HCT116 (cell line): ENCODE measurements around the gene RXRA. TPM values are rescaled to one million over a fixed set of nuclear protein-coding genes. Genes with fewer than 3 reads are reported as not detected.

Experiments
- ATAC-seq: fragments of 200-7000 bp; cut with Tn5 transposase; 2 replicates; pipeline ENCODE4 v1.9.1; 2020; ENCODE audit warnings: mild to moderate bottlenecking, moderate library complexity
- BruUV-seq: library from RNA; stranded (reverse); fragments of 400-500 nt; replicated peaks from 2 replicates; lab custom pipeline; 2021; lab: Mats Ljungman, UMichigan
- CTCF ChIA-PET: fragments of 300-600 bp; sonication (Branson Sonifier 250); formaldehyde crosslinking; loops from one replicate; lab custom pipeline; 2021; ENCODE audit warnings: antibody characterized with exemption; lab: Charles Lee
- POLR2A ChIA-PET: fragments of 300-600, 350-600 bp; sonication (Branson Sonifier 250); formaldehyde crosslinking; loops from one replicate; lab custom pipeline; 2021; ENCODE audit warnings: antibody characterized with exemption; lab: Charles Lee
- RAD21 ChIA-PET, 2 experiments: fragments of 300-600 bp; sonication (Branson Sonifier 250); formaldehyde crosslinking; loops; one replicate each; lab custom pipeline; 2023; ENCODE audit warnings: low total read pairs in 2 of 2; ENCODE audit not compliant: uncharacterized antibody in 2 of 2, unreplicated experiment in 2 of 2, low non-redundant PET in 1 of 2; lab: Charles Lee
- DNase-seq: peaks from one replicate; pipeline ENCODE4 v3.0.0-alpha.2; 2010; ENCODE audit warnings: low read depth, low spot score
- H2AFZ ChIP-seq: fragments of 200-600 bp; shearing (Covaris generic), sonication (generic); 2 replicates; pipeline ENCODE4 v1.6.1; 2017; ENCODE audit warnings: low read depth, mixed run types, mixed read lengths, antibody characterized with exemption, low read length; ENCODE audit not compliant: poor library complexity, severe bottlenecking
- H3K27ac ChIP-seq: 2 replicates; pipeline ENCODE4 v1.5.1; 2012; ENCODE audit warnings: low read depth, low read length
- H3K27me3 ChIP-seq: fragments of 200-600 bp; sonication (generic); 2 replicates; pipeline ENCODE4 v1.6.1; 2016; ENCODE audit warnings: mixed run types, low read length, mixed read lengths; ENCODE audit not compliant: insufficient read depth
- H3K36me3 ChIP-seq, 2 experiments: fragments of 200-500 bp in 1 of 2; fragments of 200-600 bp in 1 of 2; sonication (Bioruptor generic) in 1 of 2; sonication (generic) in 1 of 2; 2 replicates each; pipeline versions ENCODE4 v1.5.1 to v1.6.1; 2014 to 2016; ENCODE audit warnings: low read length in 2 of 2, inconsistent platforms in 1 of 2, mixed read lengths in 1 of 2, mixed run types in 1 of 2; ENCODE audit not compliant: insufficient read depth in 2 of 2, control insufficient read depth in 1 of 2
- H3K4me1 ChIP-seq, 2 experiments: fragments of 200-600 bp in 1 of 2; sonication (generic) in 1 of 2; 2 replicates each; pipeline versions ENCODE4 v1.5.1 to v1.6.1; 2012 to 2017; ENCODE audit warnings: low read length in 2 of 2, inconsistent platforms in 1 of 2, mild to moderate bottlenecking in 1 of 2, mixed read lengths in 1 of 2, mixed run types in 1 of 2, moderate library complexity in 1 of 2; ENCODE audit not compliant: insufficient read depth in 2 of 2, control insufficient read depth in 1 of 2
- H3K4me2 ChIP-seq: fragments of 200-600 bp; sonication (generic); 2 replicates; pipeline ENCODE4 v1.6.1; 2017; ENCODE audit warnings: mixed run types, low read length, mixed read lengths
- H3K4me3 ChIP-seq, 2 experiments: fragments of 200-600 bp in 1 of 2; sonication (generic) in 1 of 2; replicated peaks in 1 of 2; 2 replicates each; pipeline ENCODE4 v1.5.1; 2011 to 2016; ENCODE audit warnings: low read length in 2 of 2, control low read depth in 1 of 2, low read depth in 1 of 2, mild to moderate bottlenecking in 1 of 2, mixed read lengths in 1 of 2, mixed run types in 1 of 2
- H3K79me2 ChIP-seq: fragments of 200-600 bp; sonication (generic); 2 replicates; pipeline ENCODE4 v1.6.1; 2017; ENCODE audit warnings: mild to moderate bottlenecking, mixed run types, low read length, moderate library complexity, mixed read lengths; ENCODE audit not compliant: insufficient read depth
- H3K9ac ChIP-seq: fragments of 200-600 bp; sonication (generic); 2 replicates; pipeline ENCODE4 v1.6.1; 2016; ENCODE audit warnings: low read length, mixed read lengths
- H3K9me2 ChIP-seq: fragments of 200-600 bp; sonication (generic), shearing (Covaris generic); 2 replicates; pipeline ENCODE4 v1.6.1; 2017; ENCODE audit warnings: mixed run types, mild to moderate bottlenecking, moderate library complexity; ENCODE audit not compliant: insufficient read depth
- H3K9me3 ChIP-seq, 2 experiments: fragments of 200-500 bp in 1 of 2; fragments of 200-600 bp in 1 of 2; sonication (Bioruptor generic) in 1 of 2; sonication (generic) in 1 of 2; 2 replicates each; pipeline ENCODE4 v1.6.1; 2014 to 2017; ENCODE audit warnings: low read length in 2 of 2, mixed read lengths in 2 of 2, inconsistent platforms in 1 of 2, low read depth in 1 of 2, mild to moderate bottlenecking in 1 of 2, mixed run types in 1 of 2, moderate library complexity in 1 of 2; ENCODE audit not compliant: control insufficient read depth in 1 of 2, insufficient read depth in 1 of 2
- H4K20me1 ChIP-seq: fragments of 200-600 bp; sonication (generic), shearing (Covaris generic); 2 replicates; pipeline ENCODE4 v1.6.1; 2017; ENCODE audit warnings: mixed run types, mild to moderate bottlenecking, moderate library complexity; ENCODE audit not compliant: insufficient read depth
- CBX3 ChIP-seq: IDR thresholded peaks from 2 replicates; pipeline ENCODE4 v1.6.1; 2012; ENCODE audit warnings: low read depth
- CEBPB ChIP-seq: IDR thresholded peaks from 2 replicates; pipeline ENCODE4 v1.6.1; 2012; ENCODE audit warnings: low read depth
- EZH2 ChIP-seq: fragments of 200-600 bp; sonication (generic); IDR thresholded peaks from 2 replicates; pipeline ENCODE4 v1.6.1; 2017; ENCODE audit warnings: antibody characterized with exemption, mixed run types
- POLR2A ChIP-seq: IDR thresholded peaks from 2 replicates; pipeline ENCODE4 v1.7.0; 2011; ENCODE audit warnings: borderline replicate concordance; ENCODE audit not compliant: insufficient read depth, insufficient read length; ENCODE audit errors: extremely low read depth
- POLR2AphosphoS5 ChIP-seq: IDR thresholded peaks from 2 replicates; pipeline ENCODE4 v1.6.1; 2011; ENCODE audit warnings: mild to moderate bottlenecking, low read depth, low read length, moderate library complexity
- SP1 ChIP-seq: IDR thresholded peaks from 2 replicates; pipeline ENCODE4 v1.6.1; 2012; ENCODE audit warnings: low read depth
- SRF ChIP-seq: IDR thresholded peaks from 2 replicates; pipeline ENCODE4 v1.6.1; 2012; ENCODE audit warnings: low read depth
- TCF7L2 ChIP-seq: IDR thresholded peaks from 2 replicates; pipeline ENCODE4 v1.7.0; 2011; ENCODE audit warnings: borderline replicate concordance, inconsistent platforms; ENCODE audit not compliant: insufficient read depth, insufficient read length; ENCODE audit errors: extremely low read depth
- intact Hi-C: fragments of 100-400 bp; cut with micrococcal nuclease; formaldehyde crosslinking; loops from 2 replicates; pipeline ENCODE4 v1.10.0; 2022
- total RNA-seq: library from RNA; stranded (reverse); gene quantifications from one replicate; pipeline ENCODE4 v1.2.1, GENCODE V29; 2021; ENCODE audit not compliant: unreplicated experiment
- TF ChIP-seq, protein P1 (sequence below), 3 experiments: fragments of 200-600 bp in 1 of 3; sonication (generic) in 1 of 3; IDR thresholded peaks in 2 of 3; conservative IDR thresholded peaks in 1 of 3; 2 replicates each; pipeline ENCODE4 v1.5.1; 2012 to 2017; ENCODE audit warnings: low read depth in 2 of 3, low read length in 2 of 3, antibody characterized with exemption in 1 of 3, borderline replicate concordance in 1 of 3, control low read depth in 1 of 3, mild to moderate bottlenecking in 1 of 3, mixed read lengths in 1 of 3, mixed run types in 1 of 3, moderate library complexity in 1 of 3; ENCODE audit not compliant: insufficient read depth in 1 of 3
- TF ChIP-seq, protein P2 (sequence below): IDR thresholded peaks from 2 replicates; pipeline ENCODE4 v1.6.1; 2012

Gene RXRA
- total RNA-seq, 1 experiment from 2014 or later: 43.9 TPM

DNA sequence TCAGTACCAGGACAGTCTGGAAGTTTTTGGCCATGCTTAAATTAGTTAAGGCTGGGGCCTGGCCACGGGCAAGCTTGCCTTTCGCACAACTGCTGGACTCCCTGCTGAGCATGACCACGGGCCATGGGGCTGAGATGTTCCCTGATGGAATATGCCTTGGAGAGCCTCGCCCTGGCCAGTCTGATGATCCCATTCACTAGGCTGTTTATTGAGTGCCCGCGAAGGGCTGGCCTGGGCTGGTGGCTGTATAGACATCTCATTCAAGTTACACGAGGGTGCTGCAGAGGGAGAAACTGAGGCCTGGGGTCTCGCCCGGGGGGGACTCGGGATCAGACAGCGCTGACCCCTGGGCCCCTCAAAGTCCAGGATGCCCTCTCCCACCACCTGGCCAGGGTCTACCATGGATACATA lies 7.8 kb upstream of the RXRA start:
- Histone ChIP-seq H3K4me2 (no peak overlapping the region), H3K4me3 (no peak overlapping the region), H3K9ac (no peak overlapping the region), H3K79me2 (no peaks in the 10 kb centered on the region), H3K36me3 (no peaks in the 10 kb centered on the region), H3K4me1 (peaks cover 3 to 10% of the 10 kb centered on the region in 2 experiments), H3K27ac (no peak overlapping the region), H3K9me3 (no peaks in the 10 kb centered on the region), H3K27me3 (no peaks in the 10 kb centered on the region), H4K20me1 (no peaks in the 10 kb centered on the region), H3K9me2 (no peaks in the 10 kb centered on the region), H2AFZ (no peak overlapping the region)
- intact Hi-C loops: no loop called here
- TF ChIP-seq EZH2 (no peak), TCF7L2 (no peak), SRF (no peak), CBX3 (no peak), SP1 (no peak), POLR2A (no peak)
- TF ChIP-seq, protein P1, sequence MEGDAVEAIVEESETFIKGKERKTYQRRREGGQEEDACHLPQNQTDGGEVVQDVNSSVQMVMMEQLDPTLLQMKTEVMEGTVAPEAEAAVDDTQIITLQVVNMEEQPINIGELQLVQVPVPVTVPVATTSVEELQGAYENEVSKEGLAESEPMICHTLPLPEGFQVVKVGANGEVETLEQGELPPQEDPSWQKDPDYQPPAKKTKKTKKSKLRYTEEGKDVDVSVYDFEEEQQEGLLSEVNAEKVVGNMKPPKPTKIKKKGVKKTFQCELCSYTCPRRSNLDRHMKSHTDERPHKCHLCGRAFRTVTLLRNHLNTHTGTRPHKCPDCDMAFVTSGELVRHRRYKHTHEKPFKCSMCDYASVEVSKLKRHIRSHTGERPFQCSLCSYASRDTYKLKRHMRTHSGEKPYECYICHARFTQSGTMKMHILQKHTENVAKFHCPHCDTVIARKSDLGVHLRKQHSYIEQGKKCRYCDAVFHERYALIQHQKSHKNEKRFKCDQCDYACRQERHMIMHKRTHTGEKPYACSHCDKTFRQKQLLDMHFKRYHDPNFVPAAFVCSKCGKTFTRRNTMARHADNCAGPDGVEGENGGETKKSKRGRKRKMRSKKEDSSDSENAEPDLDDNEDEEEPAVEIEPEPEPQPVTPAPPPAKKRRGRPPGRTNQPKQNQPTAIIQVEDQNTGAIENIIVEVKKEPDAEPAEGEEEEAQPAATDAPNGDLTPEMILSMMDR (IDR thresholded peaks at IDR 0.05 in 2 of 3, conservative IDR thresholded peaks at IDR 0.05 in 1 of 3; ENCODE audit: borderline replicate concordance in 1 of 3, insufficient read depth in 1 of 3, low read depth in 2 of 3, low read length in 2 of 3): no peak
- TF ChIP-seq, protein P2, sequence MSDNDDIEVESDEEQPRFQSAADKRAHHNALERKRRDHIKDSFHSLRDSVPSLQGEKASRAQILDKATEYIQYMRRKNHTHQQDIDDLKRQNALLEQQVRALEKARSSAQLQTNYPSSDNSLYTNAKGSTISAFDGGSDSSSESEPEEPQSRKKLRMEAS: no peak
- CTCF ChIA-PET: interaction anchor here (1.0 kb wide), 1 partner anchor 44 kb away, joined by 3 read pairs; no protein-coding TSS in a partner anchor
- DNase-seq (no peak), ATAC-seq (no peak)
- RAD21 ChIA-PET: no interaction called here
- POLR2A ChIA-PET: no interaction called here
- BruUV-seq: no TSS peak

DNA sequence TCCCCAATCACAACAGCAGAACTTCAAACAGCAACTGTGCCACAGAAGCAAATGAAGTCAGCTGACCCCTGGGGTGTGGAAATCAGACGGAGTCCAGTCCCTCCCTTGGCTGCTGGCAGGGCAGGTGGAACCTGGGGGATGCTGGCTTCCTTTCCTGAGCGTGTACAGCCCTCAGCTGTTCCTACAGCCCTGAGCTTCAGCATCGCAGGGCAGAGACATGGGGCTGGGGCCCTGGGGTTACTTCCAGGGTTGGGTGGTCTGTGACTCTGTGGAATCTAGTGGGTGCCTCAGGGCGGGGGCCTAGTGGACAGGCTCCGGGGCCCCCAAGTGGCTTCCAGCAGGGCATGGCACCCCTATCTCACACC lies 7.3 kb upstream of the RXRA start:
- Histone ChIP-seq H3K27ac (no peak overlapping the region), H3K9ac (no peak overlapping the region), H3K79me2 (no peaks in the 10 kb centered on the region), H4K20me1 (no peaks in the 10 kb centered on the region), H3K36me3 (no peaks in the 10 kb centered on the region), H3K9me3 (no peaks in the 10 kb centered on the region), H3K4me1 (peaks cover 7 to 15% of the 10 kb centered on the region in 2 experiments), H3K4me3 (no peak overlapping the region)
- DNase-seq: no peak
- ATAC-seq: no peak
- intact Hi-C loops: no loop called here
- ChIA-PET RAD21 (no interaction called here), CTCF (interaction anchor here (1.0 kb wide), 1 partner anchor 44 kb away, joined by 3 read pairs; no protein-coding TSS in a partner anchor)
- no TSS peak for BruUV-seq
- TF ChIP-seq POLR2AphosphoS5 (no peak), CEBPB (no peak)
- TF ChIP-seq, all 23 proteins: peak for 0
- H2AFZ ChIP-seq: no peak overlapping the region
- POLR2A ChIA-PET: no interaction called here
- H3K4me2 ChIP-seq: no peak overlapping the region
- H3K27me3 ChIP-seq: no peaks in the 10 kb centered on the region
- no peaks in the 10 kb centered on the region for H3K9me2 ChIP-seq
